HG03175 (cell line): ENCODE results near the gene DSCAML1.
"Not testable (repeated sequence)": the region's sequence is repeated elsewhere in the genome, so short reads cannot be mapped to it uniquely, and the experiment has no call there.

Experiments used
- ATAC-seq: cut with Tn5 transposase; IDR thresholded peaks from one replicate; pipeline ENCODE4 v1.9.1; 2021; ENCODE audit warnings: mild to moderate bottlenecking, moderate library complexity; ENCODE audit not compliant: unreplicated experiment

Gene DSCAML1

GRCh38 chr11:117765068-117765467 is 31.9 kb downstream of the DSCAML1 start:
- ATAC-seq = no peak

- not testable (repeated sequence) for ATAC-seq
These were observed 33.6 kb downstream of the DSCAML1 start for GRCh38 chr11:117763465-117763864.

- ATAC-seq = no peak
These were observed 35.0 kb downstream of the DSCAML1 start for GRCh38 chr11:117761993-117762392.

GRCh38 chr11:117759305-117759704 is 37.7 kb downstream of the DSCAML1 start:
- no peak for ATAC-seq

GRCh38 chr11:117754030-117754429 is 43.0 kb downstream of the DSCAML1 start:
- no peak for ATAC-seq

- ATAC-seq = no peak
These were observed 44.2 kb downstream of the DSCAML1 start for GRCh38 chr11:117752721-117753237.

GRCh38 chr11:117752071-117752470 is 44.9 kb downstream of the DSCAML1 start:
- ATAC-seq = no peak

- no peak for ATAC-seq
These were observed 45.9 kb downstream of the DSCAML1 start for GRCh38 chr11:117750916-117751662.

GRCh38 chr11:117750357-117750756 is 46.7 kb downstream of the DSCAML1 start:
- no peak for ATAC-seq

GRCh38 chr11:117749541-117749910 is 47.5 kb downstream of the DSCAML1 start:
- ATAC-seq = no peak

GRCh38 chr11:117748771-117749540 is 48.1 kb downstream of the DSCAML1 start:
- no peak for ATAC-seq

GRCh38 chr11:117747892-117748291 is 49.1 kb downstream of the DSCAML1 start:
- no peak for ATAC-seq

GRCh38 chr11:117745346-117745745 is 51.7 kb downstream of the DSCAML1 start:
- ATAC-seq = no peak

GRCh38 chr11:117744471-117745150 is 52.4 kb downstream of the DSCAML1 start:
- ATAC-seq = no peak

- ATAC-seq = no peak
These were observed 53.7 kb downstream of the DSCAML1 start for GRCh38 chr11:117743121-117743815.

- no peak for ATAC-seq
These were observed 58.6 kb downstream of the DSCAML1 start for GRCh38 chr11:117738246-117738957.

GRCh38 chr11:117735350-117735977 is 61.6 kb downstream of the DSCAML1 start:
- ATAC-seq = no peak

- no peak for ATAC-seq
These were observed 62.4 kb downstream of the DSCAML1 start for GRCh38 chr11:117734601-117735024.

- ATAC-seq = no peak
These were observed 63.7 kb downstream of the DSCAML1 start for GRCh38 chr11:117733316-117733715.
